Vagina (tissue), 2 donors: ENCODE data around the gene RBM25. TPM values are rescaled to one million over a fixed set of nuclear protein-coding genes. Genes with fewer than 3 reads are reported as not detected.
"Not testable (repeated sequence)": the region's sequence is repeated elsewhere in the genome, so short reads cannot be mapped to it uniquely, and the experiment has no call there.

Source experiments
- DNase-seq, 2 donors: peaks; one replicate each; pipeline ENCODE4 v3.0.0-alpha.2; 2017; ENCODE audit errors: extremely low spot score in 2 of 2
- H3K27ac ChIP-seq: fragments of 200-600 bp; sonication (generic); one replicate; pipeline ENCODE4 v1.5.1; 2019
- H3K27me3 ChIP-seq: fragments of 200-600 bp; sonication (generic); one replicate; pipeline ENCODE4 v1.5.1; 2019
- H3K36me3 ChIP-seq, 2 donors: fragments of 200-600 bp; sonication (generic); one replicate each; pipeline ENCODE4 v1.5.1; 2017 to 2019
- H3K4me1 ChIP-seq: fragments of 200-600 bp; sonication (generic); one replicate; pipeline ENCODE4 v1.5.1; 2019
- H3K4me3 ChIP-seq, 2 donors: fragments of 200-600 bp; sonication (generic); 1 replicate in 1 of 2; 2 replicates in 1 of 2; pipeline ENCODE4 v1.5.1; 2016 to 2019
- H3K9me3 ChIP-seq: fragments of 200-600 bp; sonication (generic); one replicate; pipeline ENCODE4 v1.5.1; 2019
- POLR2A ChIP-seq, 2 donors: fragments of 450-650 bp; IDR thresholded peaks; one replicate each; pipeline ENCODE4 v1.6.1; 2017; ENCODE audit warnings: antibody characterized with exemption in 2 of 2, mild to moderate bottlenecking in 2 of 2, moderate library complexity in 2 of 2
- POLR2AphosphoS5 ChIP-seq, 2 donors: sonication (generic); formaldehyde crosslinking; IDR thresholded peaks; one replicate each; pipeline ENCODE4 v1.9.0; 2017; ENCODE audit warnings: antibody characterized with exemption in 2 of 2, mild to moderate bottlenecking in 2 of 2, low read depth in 1 of 2; ENCODE audit not compliant: insufficient read depth in 1 of 2
- intact Hi-C: fragments of 100-400 bp; cut with DNase I; formaldehyde crosslinking; loops from one replicate; pipeline ENCODE4 v1.15.1; 2023
- total RNA-seq: library from RNA; depleted of rRNA; stranded (reverse); fragments of >200 nt; gene quantifications from one replicate; pipeline ENCODE4 v1.2.3, GENCODE V29; 2016
- TF ChIP-seq, protein P1 (sequence below), 3 experiments: fragments of 450-650 bp in 2 of 3; fragments of 200-600 bp in 1 of 3; sonication (generic) in 1 of 3; IDR thresholded peaks; one replicate each; pipeline ENCODE4 v1.5.1; 2017 to 2019; ENCODE audit warnings: antibody characterized with exemption in 3 of 3, mild to moderate bottlenecking in 2 of 3, moderate library complexity in 2 of 3

The RBM25 gene
- total RNA-seq, 1 donor from 2014 or later = 58.2 TPM

DNA sequence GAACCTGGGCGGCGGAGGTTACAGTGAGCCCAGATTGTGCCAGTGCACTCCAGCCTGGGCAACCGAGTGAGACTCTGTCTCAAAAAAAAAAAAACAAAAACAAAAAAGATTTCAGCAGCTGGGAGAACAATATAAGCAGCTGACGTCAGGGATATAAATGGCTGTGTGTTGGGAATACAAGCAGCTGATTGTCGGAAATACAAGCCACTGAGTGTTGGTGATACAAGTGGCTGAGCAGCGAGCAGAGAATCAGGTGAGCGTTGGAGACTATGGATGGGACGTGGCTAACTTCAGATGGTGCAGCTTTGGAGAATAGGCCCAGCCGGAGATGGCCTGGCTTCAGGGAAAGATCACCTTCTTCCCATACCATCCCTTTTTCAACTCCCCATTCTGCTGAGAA is 109.9 kb downstream of the RBM25 start:
- DNase-seq = peak in 1 of 2 donors; percentile 25
- Histone ChIP-seq H3K4me1 (no peaks in the 10 kb centered on the region), H3K9me3 (no peaks in the 10 kb centered on the region), H3K36me3 (peaks cover 0 to 45% of the 10 kb centered on the region in 2 donors), H3K4me3 (no peak overlapping the region), H3K27ac (no peak overlapping the region), H3K27me3 (no peaks in the 10 kb centered on the region)
- intact Hi-C loops = no loop called here
- TF ChIP-seq POLR2A (IDR thresholded peaks at IDR 0.05) (no peak), POLR2AphosphoS5 (IDR thresholded peaks at IDR 0.05; ENCODE audit: insufficient read depth in 1 of 2, low read depth in 1 of 2) (no peak)
- TF ChIP-seq, protein P1, sequence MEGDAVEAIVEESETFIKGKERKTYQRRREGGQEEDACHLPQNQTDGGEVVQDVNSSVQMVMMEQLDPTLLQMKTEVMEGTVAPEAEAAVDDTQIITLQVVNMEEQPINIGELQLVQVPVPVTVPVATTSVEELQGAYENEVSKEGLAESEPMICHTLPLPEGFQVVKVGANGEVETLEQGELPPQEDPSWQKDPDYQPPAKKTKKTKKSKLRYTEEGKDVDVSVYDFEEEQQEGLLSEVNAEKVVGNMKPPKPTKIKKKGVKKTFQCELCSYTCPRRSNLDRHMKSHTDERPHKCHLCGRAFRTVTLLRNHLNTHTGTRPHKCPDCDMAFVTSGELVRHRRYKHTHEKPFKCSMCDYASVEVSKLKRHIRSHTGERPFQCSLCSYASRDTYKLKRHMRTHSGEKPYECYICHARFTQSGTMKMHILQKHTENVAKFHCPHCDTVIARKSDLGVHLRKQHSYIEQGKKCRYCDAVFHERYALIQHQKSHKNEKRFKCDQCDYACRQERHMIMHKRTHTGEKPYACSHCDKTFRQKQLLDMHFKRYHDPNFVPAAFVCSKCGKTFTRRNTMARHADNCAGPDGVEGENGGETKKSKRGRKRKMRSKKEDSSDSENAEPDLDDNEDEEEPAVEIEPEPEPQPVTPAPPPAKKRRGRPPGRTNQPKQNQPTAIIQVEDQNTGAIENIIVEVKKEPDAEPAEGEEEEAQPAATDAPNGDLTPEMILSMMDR (IDR thresholded peaks at IDR 0.05) = no peak

DNA sequence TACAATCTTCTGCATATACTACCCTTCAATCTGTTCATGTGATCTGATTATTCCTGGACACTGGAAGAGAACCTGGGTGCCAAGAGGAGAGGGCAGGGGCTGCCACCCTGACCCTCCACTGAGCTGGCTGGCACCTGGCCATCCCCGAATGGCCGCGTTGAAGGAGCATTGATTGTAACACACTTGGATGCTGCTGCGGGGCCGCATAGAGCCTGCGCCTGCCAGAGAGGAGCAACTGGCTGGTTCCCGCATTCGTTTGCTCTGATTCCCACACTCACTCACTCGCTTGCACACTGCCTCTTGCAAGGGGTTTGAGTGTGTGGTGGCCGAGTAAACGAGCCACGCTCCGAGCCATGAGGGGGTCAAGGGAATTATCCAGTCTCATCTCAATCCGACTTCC is 110.4 kb downstream of the RBM25 start:
- no peak overlapping the region for H3K4me3 ChIP-seq
- DNase-seq = peak in 1 of 2 donors; percentile 20
- intact Hi-C loops = no loop called here
- peaks cover 0 to 44% of the 10 kb centered on the region in 2 donors for H3K36me3 ChIP-seq
- no peaks in the 10 kb centered on the region for H3K4me1 ChIP-seq
- TF ChIP-seq POLR2A (IDR thresholded peaks at IDR 0.05) = no peak
- TF ChIP-seq POLR2AphosphoS5 (IDR thresholded peaks at IDR 0.05; ENCODE audit: insufficient read depth in 1 of 2, low read depth in 1 of 2) = no peak
- TF ChIP-seq, protein P1 (IDR thresholded peaks at IDR 0.05) = no peak
- H3K9me3 ChIP-seq = no peaks in the 10 kb centered on the region
- no peaks in the 10 kb centered on the region for H3K27me3 ChIP-seq
- no peak overlapping the region for H3K27ac ChIP-seq

DNA sequence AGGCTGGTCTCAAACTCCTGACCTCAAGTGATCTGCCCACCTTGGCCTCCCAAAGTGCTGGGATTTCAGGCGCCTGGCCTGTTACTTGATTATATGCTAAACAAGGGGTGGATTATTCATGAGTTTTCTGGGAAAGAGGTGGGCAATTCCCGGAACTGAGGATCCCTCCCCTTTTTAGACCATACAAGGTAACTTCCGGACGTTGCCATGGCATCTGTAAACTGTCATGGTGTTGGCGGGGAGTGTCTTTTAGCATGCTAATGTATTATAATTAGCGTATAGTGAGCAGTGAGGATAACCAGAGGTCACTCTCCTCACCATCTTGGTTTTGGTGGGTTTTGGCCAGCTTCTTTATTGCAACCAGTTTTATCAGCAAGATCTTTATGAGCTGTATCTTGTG is 111.5 kb downstream of the RBM25 start:
- intact Hi-C loops = loop anchor here (5.0 to 10.0 kb wide), 2 partner anchors 115 to 302 kb away; no protein-coding TSS in a partner anchor
- H3K36me3 ChIP-seq = peaks cover 0 to 47% of the 10 kb centered on the region in 2 donors

DNA sequence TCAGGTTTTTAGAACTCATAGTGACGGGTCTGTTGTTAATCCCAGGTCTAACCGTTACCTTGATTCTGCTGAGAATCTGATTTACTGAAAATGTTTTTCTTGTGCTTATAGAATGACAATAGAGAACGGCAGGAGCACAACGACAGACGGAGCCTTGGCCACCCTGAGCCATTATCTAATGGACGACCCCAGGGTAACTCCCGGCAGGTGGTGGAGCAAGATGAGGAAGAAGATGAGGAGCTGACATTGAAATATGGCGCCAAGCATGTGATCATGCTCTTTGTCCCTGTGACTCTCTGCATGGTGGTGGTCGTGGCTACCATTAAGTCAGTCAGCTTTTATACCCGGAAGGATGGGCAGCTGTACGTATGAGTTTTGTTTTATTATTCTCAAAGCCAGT is 112.4 kb downstream of the RBM25 start:
- H3K9me3 ChIP-seq = no peaks in the 10 kb centered on the region
- no peaks in the 10 kb centered on the region for H3K4me1 ChIP-seq
- H3K27ac ChIP-seq = no peak overlapping the region
- H3K27me3 ChIP-seq = no peaks in the 10 kb centered on the region
- peaks cover 0 to 45% of the 10 kb centered on the region in 2 donors for H3K36me3 ChIP-seq
- peak in 1 of 2 donors; percentile 27 for DNase-seq
- TF ChIP-seq, protein P1 (IDR thresholded peaks at IDR 0.05) = no peak
- no peak for TF ChIP-seq POLR2A (IDR thresholded peaks at IDR 0.05)
- no peak for TF ChIP-seq POLR2AphosphoS5 (IDR thresholded peaks at IDR 0.05; ENCODE audit: insufficient read depth in 1 of 2, low read depth in 1 of 2)
- intact Hi-C loops = loop anchor here (5.0 to 10.0 kb wide), 2 partner anchors 114 to 302 kb away; no protein-coding TSS in a partner anchor
- H3K4me3 ChIP-seq = no peak overlapping the region

More for the DNA sequence above, 111.5 kb downstream of the RBM25 start:
- peak in 1 of 2 donors; percentile 42 for DNase-seq
- H3K27ac ChIP-seq, H3K4me1 ChIP-seq, H3K9me3 ChIP-seq, H3K4me3 ChIP-seq, H3K27me3 ChIP-seq: not testable (repeated sequence)

DNA sequence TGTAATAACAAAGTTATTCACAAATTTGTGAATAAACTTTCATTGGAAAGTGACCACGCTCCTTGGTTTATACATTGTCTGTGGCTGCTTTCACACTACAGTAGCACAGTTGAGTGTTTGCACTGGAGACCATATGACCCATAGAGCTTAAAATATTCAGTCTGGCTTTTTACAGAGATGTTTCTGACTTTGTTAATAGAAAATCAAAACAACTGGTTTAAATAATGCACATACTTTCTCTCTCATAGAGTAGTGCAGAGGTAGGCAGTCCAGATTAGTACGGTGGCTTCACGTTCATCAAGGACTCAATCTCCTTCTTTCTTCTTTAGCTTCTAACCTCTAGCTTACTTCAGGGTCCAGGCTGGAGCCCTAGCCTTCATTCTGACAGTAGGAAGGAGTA is 114.2 kb downstream of the RBM25 start:
- Histone ChIP-seq H3K4me3 (no peak overlapping the region), H3K4me1 (no peaks in the 10 kb centered on the region), H3K9me3 (no peaks in the 10 kb centered on the region), H3K36me3 (peaks cover 0 to 45% of the 10 kb centered on the region in 2 donors), H3K27me3 (no peaks in the 10 kb centered on the region), H3K27ac (no peak overlapping the region)
- intact Hi-C loops = loop anchor here (5.0 to 10.0 kb wide), 2 partner anchors 112 to 300 kb away; no protein-coding TSS in a partner anchor
- TF ChIP-seq, protein P1 (IDR thresholded peaks at IDR 0.05) = no peak
- no peak for TF ChIP-seq POLR2A (IDR thresholded peaks at IDR 0.05)
- DNase-seq = peak in 1 of 2 donors; percentile 8
